RKO (cell line): ENCODE measurements around the gene EMID1.

Experiments
- DNase-seq: peaks from one replicate; pipeline ENCODE4 v3.0.0-alpha.2; 2016; ENCODE audit warnings: low spot score

Gene EMID1

GRCh38 chr22:29195118-29195963 lies 10.4 kb upstream of the EMID1 start:
- no peak for DNase-seq

- DNase-seq = no peak
These were observed 9.6 kb upstream of the EMID1 start for GRCh38 chr22:29195964-29196666.

GRCh38 chr22:29197096-29197495 lies 8.6 kb upstream of the EMID1 start:
- DNase-seq = no peak

GRCh38 chr22:29198240-29198639 lies 7.5 kb upstream of the EMID1 start:
- DNase-seq = no peak

- DNase-seq = no peak
These were observed 5.8 kb upstream of the EMID1 start for GRCh38 chr22:29199702-29200400.

- DNase-seq = no peak
These were observed 4.8 kb upstream of the EMID1 start for GRCh38 chr22:29200901-29201300.

GRCh38 chr22:29201782-29202181 lies 3.9 kb upstream of the EMID1 start:
- no peak for DNase-seq

- DNase-seq = no peak
These were observed 3.2 kb upstream of the EMID1 start for GRCh38 chr22:29202212-29203192.

GRCh38 chr22:29203488-29204454 lies 1.9 kb upstream of the EMID1 start:
- no peak for DNase-seq

- DNase-seq = no peak
These were observed 1.1 kb upstream of the EMID1 start for GRCh38 chr22:29204455-29205183.

GRCh38 chr22:29205252-29205593 lies 473 bp upstream of the EMID1 start:
- no peak for DNase-seq

- DNase-seq = no peak
These were observed 911 bp downstream of the EMID1 start for GRCh38 chr22:29206372-29207242.

- DNase-seq = no peak
These were observed 1.5 kb downstream of the EMID1 start for GRCh38 chr22:29207243-29207550.

- DNase-seq = no peak
These were observed 2.1 kb downstream of the EMID1 start for GRCh38 chr22:29207562-29208501.

- DNase-seq = no peak
These were observed 2.8 kb downstream of the EMID1 start for GRCh38 chr22:29208502-29208862.

- no peak for DNase-seq
These were observed 3.4 kb downstream of the EMID1 start for GRCh38 chr22:29208879-29209623.

GRCh38 chr22:29209624-29209929 lies 3.9 kb downstream of the EMID1 start:
- no peak for DNase-seq
